ENCODE data around the gene C6. TPM values are rescaled to one million over a fixed set of nuclear protein-coding genes. Genes with fewer than 3 reads are reported as not detected.
"Not testable (repeated sequence)": the region's sequence is repeated elsewhere in the genome, so short reads cannot be mapped to it uniquely, and the experiment has no call there.

Gene C6
- total RNA-seq, result not detected

DNA sequence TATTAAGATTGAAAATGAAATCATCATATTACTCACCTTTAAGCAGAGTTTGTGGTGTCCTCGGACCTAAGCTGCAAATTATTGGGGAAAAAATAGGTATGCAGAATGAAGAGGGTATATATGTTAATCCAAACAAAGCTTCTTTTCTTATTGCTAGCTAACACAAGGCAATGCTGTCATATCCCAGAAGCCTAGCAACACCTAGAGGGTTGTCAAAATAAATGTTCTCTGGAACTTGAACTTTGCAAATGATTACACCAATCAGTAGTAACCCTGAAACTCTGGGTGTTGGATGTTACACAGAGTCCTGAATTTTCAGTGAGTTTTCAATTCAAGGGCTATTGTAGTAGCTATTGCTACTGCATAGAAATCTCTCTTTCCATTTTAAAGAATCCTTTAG lies at the start of gene C6:
Gene C6, minus strand, starts transcription at position 193 of the 400 bp plus-strand sequence. CDS start 10,302 bp downstream, outside the sequence.
- no peaks in the 10 kb centered on the region for H3K27me3 ChIP-seq (ENCODE audit: insufficient read depth, low read length)
- H3K4me3 ChIP-seq (ENCODE audit: low read length), result no peak within 1 kb of the TSS
- no peaks in the 10 kb centered on the region for H3K9me3 ChIP-seq (ENCODE audit: low read depth, low read length)
- H3K4me1 ChIP-seq (ENCODE audit: insufficient read depth, low read length), result no peaks in the 10 kb centered on the region

DNA sequence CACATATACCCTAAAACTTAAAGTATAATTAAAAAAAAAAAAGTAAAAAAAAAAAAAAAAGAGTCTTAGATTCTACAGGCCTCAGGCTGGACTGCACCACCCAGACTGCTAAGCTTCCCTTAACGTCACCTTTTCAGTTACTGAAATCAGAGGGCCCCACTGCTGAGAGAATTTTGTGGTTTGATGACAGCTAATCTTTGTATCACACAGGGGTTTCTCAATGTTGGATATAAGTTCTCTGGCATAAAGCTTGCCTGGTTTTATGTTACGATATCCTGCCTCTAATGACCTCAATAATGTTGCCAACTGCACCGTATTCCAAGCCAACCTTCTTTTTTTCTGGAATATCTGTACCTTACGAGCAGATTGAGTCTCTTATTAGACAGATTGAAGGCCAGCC lies 43.1 kb upstream of the C6 start:
- Histone ChIP-seq H3K9me3 (ENCODE audit: low read depth, low read length) (no peaks in the 10 kb centered on the region), H3K27me3 (ENCODE audit: insufficient read depth, low read length) (no peaks in the 10 kb centered on the region), H3K4me3 (ENCODE audit: low read length) (no peak overlapping the region), H3K4me1 (ENCODE audit: insufficient read depth, low read length) (no peaks in the 10 kb centered on the region)

DNA sequence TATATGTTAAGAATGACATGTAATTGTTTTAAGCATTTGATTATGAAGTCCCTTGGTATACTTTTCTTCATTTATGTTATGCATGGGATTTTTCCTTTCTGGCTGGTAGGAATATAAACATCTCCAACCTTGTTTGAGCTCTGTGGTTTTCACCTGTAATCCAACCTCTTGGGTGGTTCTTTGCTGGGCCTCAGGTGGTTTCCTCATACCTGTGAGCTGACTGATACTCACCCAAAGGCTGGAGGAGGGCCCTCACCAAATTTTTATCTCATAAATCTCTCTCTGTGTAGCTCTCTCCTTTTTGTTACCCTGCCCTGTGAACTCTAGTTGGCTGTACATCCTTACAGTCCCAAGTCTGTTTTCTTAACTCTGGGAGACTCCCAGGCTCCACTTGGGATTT lies 39.8 kb upstream of the C6 start:
- no peaks in the 10 kb centered on the region for H3K27me3 ChIP-seq (ENCODE audit: insufficient read depth, low read length)
- H3K4me1 ChIP-seq (ENCODE audit: insufficient read depth, low read length), result no peaks in the 10 kb centered on the region
- no peak overlapping the region for H3K4me3 ChIP-seq (ENCODE audit: low read length)
- H3K9me3 ChIP-seq (ENCODE audit: low read depth, low read length), result no peaks in the 10 kb centered on the region

DNA sequence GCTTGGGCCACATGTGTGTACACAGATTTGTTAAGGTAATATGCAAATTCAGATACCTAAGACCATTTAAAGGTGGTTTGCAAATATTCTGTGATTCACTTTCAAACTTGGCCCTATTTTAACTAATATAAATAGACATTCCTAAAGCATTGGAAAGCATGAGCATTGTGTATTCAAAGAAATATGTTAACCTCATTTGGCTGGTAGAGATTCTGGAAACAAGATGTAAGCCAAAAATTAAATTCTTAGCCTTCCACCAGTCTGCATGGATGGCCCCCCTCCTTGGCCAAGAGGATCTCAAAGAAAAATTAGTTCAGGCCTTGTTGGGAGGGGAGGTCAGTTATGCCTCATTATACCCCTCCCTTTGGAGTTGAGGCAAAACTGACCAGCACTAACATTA lies 38.7 kb upstream of the C6 start:
- Histone ChIP-seq H3K9me3 (ENCODE audit: low read depth, low read length) (no peaks in the 10 kb centered on the region), H3K27me3 (ENCODE audit: insufficient read depth, low read length) (no peaks in the 10 kb centered on the region), H3K4me3 (ENCODE audit: low read length) (no peak overlapping the region), H3K4me1 (ENCODE audit: insufficient read depth, low read length) (no peaks in the 10 kb centered on the region)

DNA sequence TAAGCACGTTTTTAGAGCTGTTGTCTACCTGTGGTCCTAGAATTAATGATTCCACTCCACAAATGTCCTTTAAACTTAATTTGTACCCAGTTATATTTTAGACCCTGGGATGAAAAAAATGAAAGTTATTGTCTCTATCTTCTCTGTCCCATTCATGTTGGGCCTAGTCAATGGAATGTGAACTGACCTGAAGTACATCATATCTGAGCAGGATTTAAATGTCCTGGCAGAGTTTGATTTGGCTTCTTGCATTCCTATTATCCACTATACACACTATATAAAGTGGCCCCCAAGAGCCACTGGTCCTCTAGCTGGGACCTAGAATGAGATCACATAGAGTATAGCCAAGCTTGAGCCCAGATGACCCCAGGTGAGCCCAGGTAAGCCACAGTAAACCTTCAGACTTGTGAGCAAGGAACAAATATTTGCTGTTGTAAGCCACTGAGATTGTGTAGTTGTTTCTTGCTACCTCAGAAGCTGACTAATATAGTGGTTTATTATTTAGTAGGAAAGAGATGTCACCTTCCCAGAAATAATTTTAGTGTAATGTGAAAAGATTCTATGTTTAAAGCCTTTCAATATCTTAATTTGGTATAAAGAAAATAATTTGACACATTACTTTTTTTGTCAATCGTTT lies 37.1 kb upstream of the C6 start:
- Histone ChIP-seq H3K4me3 (ENCODE audit: low read length) (no peak overlapping the region), H3K27me3 (ENCODE audit: insufficient read depth, low read length) (no peaks in the 10 kb centered on the region), H3K4me1 (ENCODE audit: insufficient read depth, low read length) (no peaks in the 10 kb centered on the region), H3K9me3 (ENCODE audit: low read depth, low read length) (no peaks in the 10 kb centered on the region)

DNA sequence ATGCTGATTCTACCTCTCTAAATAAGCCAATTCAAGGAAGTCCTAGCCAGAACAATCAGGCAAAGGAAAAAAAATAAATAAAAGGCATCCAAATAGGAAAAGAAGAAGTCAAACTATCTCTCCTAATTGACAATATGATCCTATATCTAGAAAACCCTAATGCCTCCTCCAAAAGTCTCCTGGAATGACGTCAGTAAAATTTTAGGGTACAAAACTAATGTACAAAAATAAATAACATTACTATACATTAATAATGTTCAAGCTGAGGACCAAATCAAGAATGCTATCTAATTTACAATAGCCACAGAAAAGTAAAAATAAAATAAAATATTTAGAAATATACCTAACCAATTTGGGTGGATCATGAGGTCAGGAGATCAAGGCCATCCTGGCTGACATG lies 33.8 kb upstream of the C6 start:
- H3K4me3 ChIP-seq (ENCODE audit: low read length), result no peak overlapping the region
- no peaks in the 10 kb centered on the region for H3K27me3 ChIP-seq (ENCODE audit: insufficient read depth, low read length)
- H3K9me3 ChIP-seq (ENCODE audit: low read depth, low read length), result no peaks in the 10 kb centered on the region
- H3K4me1 ChIP-seq (ENCODE audit: insufficient read depth, low read length), result no peaks in the 10 kb centered on the region

DNA sequence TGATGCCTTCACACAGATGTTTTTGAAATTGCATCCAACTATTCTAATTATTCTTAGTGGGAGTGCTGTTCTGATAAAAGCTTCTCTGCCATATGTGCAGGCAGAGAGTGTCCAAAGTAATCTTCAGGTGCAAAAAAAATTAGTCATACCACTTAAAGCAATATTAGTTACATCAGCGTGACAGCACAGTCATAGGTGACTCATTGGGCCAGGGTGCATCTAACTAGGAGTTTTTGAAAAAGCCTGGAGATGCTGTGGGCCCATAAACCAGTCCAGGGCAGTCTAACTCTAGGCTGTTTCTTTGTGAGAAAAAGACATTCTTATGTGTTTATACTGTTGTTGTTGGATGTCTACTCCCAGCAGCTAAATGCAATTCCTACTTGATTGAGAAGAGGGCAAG lies 33.0 kb upstream of the C6 start:
- Histone ChIP-seq H3K4me1 (ENCODE audit: insufficient read depth, low read length) (no peaks in the 10 kb centered on the region), H3K27me3 (ENCODE audit: insufficient read depth, low read length) (no peaks in the 10 kb centered on the region), H3K4me3 (ENCODE audit: low read length) (no peak overlapping the region), H3K9me3 (ENCODE audit: low read depth, low read length) (no peaks in the 10 kb centered on the region)

DNA sequence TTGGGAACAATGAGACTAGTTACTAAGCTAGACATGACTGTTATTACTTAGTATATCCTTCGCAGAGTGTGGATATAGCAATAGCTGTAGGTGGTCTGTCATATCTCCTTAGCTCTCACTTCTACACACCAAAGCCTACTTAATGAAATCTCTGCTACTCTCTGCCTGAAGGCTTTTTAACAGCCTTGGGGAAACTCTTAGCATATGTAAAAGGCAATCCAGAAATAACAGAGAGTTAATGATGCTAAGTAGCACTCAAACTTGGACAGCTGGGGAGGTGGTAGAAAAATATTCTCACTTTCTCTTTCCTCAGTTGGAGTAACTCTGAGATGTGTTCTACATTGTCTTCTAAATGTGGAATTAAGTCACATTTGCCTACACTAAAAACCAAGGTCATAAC lies 30.2 kb upstream of the C6 start:
- Histone ChIP-seq H3K4me3 (ENCODE audit: low read length) (no peak overlapping the region), H3K4me1 (ENCODE audit: insufficient read depth, low read length) (no peaks in the 10 kb centered on the region), H3K9me3 (ENCODE audit: low read depth, low read length) (no peaks in the 10 kb centered on the region), H3K27me3 (ENCODE audit: insufficient read depth, low read length) (no peaks in the 10 kb centered on the region)

DNA sequence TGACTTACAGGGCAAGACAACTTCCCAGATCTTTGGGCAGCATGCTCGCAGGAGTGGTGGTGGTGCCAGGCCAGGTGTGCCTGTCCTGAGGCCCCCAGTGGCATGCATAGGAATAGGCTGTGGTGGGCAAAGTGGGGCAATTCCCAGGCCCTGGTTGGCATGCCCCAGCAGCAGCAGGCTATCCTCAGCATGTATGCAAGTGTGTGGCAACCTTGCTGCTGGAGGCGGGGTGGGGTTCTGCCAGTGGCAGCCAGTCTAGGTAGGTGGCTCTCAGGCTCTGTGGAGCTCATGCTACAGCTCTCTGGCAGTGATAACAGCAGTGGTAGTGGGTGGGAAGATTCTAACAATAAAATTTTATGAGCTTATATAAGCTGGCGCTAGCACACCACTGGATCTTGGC lies 27.7 kb upstream of the C6 start:
- Histone ChIP-seq H3K9me3 (ENCODE audit: low read depth, low read length) (no peaks in the 10 kb centered on the region), H3K4me1 (ENCODE audit: insufficient read depth, low read length) (no peaks in the 10 kb centered on the region), H3K4me3 (ENCODE audit: low read length) (no peak overlapping the region), H3K27me3 (ENCODE audit: insufficient read depth, low read length) (no peaks in the 10 kb centered on the region)

DNA sequence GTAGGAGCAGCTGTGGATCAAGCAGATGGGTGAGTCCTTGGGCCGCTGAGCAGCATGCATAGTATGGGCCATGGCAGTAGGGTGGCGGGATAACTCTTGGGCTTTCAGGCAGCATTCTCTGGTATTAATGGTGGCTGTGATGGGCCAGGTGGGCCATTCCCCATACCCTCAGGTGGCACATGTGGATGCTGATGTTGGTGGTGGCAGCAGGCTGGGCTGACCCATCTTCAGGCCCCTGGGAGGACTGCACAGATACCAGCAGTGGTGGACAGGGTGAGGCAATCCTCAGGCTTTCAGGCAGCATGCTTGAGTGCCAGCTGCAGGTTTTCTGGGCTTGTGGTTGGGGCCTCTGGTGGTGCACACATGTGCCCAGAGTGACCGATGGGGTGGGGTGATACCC lies 27.1 kb upstream of the C6 start:
- H3K27me3 ChIP-seq (ENCODE audit: insufficient read depth, low read length), result no peaks in the 10 kb centered on the region
- no peaks in the 10 kb centered on the region for H3K4me1 ChIP-seq (ENCODE audit: insufficient read depth, low read length)
- H3K9me3 ChIP-seq (ENCODE audit: low read depth, low read length), result no peaks in the 10 kb centered on the region
- no peak overlapping the region for H3K4me3 ChIP-seq (ENCODE audit: low read length)

DNA sequence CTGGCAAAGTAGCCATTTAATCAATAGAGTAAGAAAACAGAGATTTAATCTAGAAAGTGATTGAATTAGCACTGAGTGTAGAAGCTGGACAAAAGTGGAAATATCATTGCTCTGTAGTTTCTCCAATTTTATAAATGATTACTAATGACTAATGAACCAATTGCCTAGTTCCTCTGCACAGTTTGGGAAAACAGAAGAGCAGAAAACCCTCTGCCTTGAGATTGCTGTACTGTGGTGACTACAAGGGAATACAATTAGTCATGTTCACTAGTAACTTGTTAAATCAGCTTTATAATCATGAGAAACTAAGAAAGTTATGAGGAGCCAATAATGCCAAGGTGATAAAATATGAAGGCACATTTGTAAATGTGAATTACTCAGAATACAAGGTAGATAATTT lies 21.1 kb upstream of the C6 start:
- H3K27me3 ChIP-seq (ENCODE audit: insufficient read depth, low read length), result no peaks in the 10 kb centered on the region
- H3K4me3 ChIP-seq (ENCODE audit: low read length), result no peak overlapping the region
- H3K9me3 ChIP-seq (ENCODE audit: low read depth, low read length), result peaks cover 3% of the 10 kb centered on the region

DNA sequence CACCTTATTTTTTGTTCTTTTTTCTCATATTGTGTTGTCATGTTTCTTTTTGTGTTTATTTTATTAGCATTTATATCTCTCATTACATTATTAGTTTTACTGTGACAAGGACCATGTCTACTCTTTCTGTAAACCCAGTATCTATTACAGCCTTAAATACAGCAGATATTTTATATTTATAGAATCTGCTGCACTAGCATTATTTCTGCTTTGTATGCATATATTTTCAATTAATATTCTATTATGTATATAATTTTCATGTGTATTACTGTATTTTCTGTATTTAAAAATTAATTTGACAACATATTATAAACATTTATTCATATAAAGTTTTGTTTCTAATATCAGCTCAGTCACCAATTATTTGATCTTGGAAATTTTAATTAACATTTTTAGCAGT lies 19.5 kb upstream of the C6 start:
- no peak overlapping the region for H3K4me3 ChIP-seq (ENCODE audit: low read length)
- no peaks in the 10 kb centered on the region for H3K27me3 ChIP-seq (ENCODE audit: insufficient read depth, low read length)

More for the DNA sequence above, 21.1 kb upstream of the C6 start:
- H3K4me1 ChIP-seq (ENCODE audit: insufficient read depth, low read length), result no peaks in the 10 kb centered on the region

DNA sequence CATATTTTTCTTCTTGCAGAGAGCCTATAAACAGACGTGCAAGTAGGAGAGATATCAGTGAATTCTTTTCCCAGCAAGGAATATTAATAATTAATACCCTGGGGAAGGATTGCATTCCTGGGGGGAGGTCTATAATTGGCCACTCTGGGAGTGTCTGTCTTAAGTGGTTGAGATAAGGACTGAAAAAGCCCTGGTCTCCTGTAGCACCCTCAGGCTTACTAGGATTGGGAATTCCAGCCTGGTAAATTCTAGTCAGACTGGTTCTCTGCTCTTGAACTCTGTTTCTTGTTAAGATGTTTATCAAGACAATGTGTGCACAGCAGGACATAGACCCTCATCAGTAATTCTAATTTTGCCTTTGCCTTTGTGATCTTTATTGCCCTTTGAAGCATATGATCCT lies 16.9 kb upstream of the C6 start:
- peaks cover 12% of the 10 kb centered on the region for H3K9me3 ChIP-seq (ENCODE audit: low read depth, low read length)
- H3K4me1 ChIP-seq (ENCODE audit: insufficient read depth, low read length); H3K4me3 ChIP-seq (ENCODE audit: low read length); H3K27me3 ChIP-seq (ENCODE audit: insufficient read depth, low read length): not testable (repeated sequence)

More for the DNA sequence above, 19.5 kb upstream of the C6 start:
- Histone ChIP-seq H3K9me3 (ENCODE audit: low read depth, low read length) (peaks cover 12% of the 10 kb centered on the region), H3K4me1 (ENCODE audit: insufficient read depth, low read length) (no peaks in the 10 kb centered on the region)

DNA sequence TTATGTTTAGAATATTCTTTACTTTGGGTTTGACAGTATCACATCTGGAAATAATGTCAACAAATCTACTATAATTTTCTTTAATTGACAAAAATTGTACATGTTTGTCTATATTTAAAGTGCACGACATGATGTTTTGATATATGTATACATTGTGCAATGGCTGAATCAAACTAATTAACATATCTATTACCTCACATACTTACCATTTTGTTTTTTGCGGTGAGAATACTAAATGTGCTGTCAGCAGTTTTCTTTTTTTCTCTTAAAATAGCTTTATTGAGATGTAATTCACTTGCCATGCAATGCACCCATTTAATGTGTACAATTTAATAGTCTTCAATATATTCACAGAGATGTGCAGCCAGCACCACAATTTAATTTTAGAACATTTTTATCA lies 10.6 kb upstream of the C6 start:
- Histone ChIP-seq H3K4me3 (ENCODE audit: low read length) (no peak overlapping the region), H3K4me1 (ENCODE audit: insufficient read depth, low read length) (no peaks in the 10 kb centered on the region), H3K27me3 (ENCODE audit: insufficient read depth, low read length) (no peaks in the 10 kb centered on the region), H3K9me3 (ENCODE audit: low read depth, low read length) (peaks cover 3% of the 10 kb centered on the region)

DNA sequence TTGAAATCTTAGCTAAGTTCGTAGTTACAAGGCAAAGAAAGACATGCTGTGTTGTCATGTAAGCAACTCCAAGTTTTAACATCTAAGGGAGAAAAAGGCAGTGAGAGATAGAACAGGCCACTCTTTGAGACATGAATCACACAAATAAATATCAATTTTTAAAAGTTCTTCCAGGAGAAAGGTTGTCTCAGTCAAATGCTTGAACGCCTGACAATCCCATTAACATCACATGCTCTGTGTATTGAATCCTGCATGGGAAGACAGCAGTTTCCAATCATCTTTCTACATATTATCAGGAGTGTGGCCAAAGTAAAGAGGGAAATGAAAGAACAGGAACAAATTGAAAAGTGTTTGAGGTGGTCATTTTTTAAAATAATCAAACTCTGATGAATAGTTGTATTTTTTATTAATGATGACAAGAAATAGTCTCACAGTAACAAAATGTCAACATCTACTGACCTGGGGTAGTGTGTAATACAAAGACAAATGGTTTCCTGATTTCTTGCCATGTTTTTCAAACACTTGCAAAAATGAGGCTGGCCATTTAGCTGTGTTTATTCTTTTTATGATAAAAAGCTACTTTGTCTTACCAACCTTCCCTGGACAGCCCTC lies 6.4 kb upstream of the C6 start:
- no peaks in the 10 kb centered on the region for H3K9me3 ChIP-seq (ENCODE audit: low read depth, low read length)
- H3K27me3 ChIP-seq (ENCODE audit: insufficient read depth, low read length), result no peaks in the 10 kb centered on the region
- no peaks in the 10 kb centered on the region for H3K4me1 ChIP-seq (ENCODE audit: insufficient read depth, low read length)
- H3K4me3 ChIP-seq (ENCODE audit: low read length), result no peak overlapping the region

DNA sequence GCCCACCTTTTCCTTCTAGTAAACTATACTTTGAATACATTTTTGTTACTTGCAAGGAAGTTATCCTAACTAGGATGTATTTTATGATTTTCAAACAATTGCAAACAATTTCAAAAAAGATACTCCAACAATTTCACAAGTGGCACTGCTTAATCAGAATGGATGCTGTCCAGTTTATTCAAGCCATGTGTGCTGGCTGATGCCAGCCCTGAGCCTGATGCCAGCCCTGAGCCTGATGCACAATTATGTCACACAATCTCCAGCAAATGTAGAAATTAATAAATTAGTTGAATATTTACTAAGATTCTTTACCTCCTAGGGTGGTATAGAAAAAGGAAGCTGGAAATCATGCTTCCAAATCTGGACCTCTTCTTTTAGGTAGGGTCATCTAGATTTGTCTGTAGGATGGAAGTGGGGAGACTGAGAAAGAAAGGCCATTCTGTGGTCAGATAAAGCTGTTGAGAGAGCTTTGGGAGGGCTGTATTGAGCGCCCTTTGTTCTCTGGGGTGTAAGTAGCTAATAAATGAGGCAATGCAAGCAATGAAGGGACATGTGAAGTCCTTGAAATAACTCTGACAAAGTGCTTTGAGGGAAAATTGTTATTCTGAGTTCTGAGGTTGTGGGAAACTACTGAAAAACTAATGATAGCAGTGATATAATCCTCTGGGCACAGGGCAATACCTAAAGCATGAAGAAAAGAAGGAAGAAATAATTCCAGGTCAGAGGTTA lies 5.8 kb upstream of the C6 start:
- no peak overlapping the region for H3K4me3 ChIP-seq (ENCODE audit: low read length)
- H3K27me3 ChIP-seq (ENCODE audit: insufficient read depth, low read length), result no peaks in the 10 kb centered on the region
- no peaks in the 10 kb centered on the region for H3K4me1 ChIP-seq (ENCODE audit: insufficient read depth, low read length)
- H3K9me3 ChIP-seq (ENCODE audit: low read depth, low read length), result no peaks in the 10 kb centered on the region
